Activated T-helper 1 cell treated with anti-CD3 and anti-CD28 coated beads, Interleukin-12 subunit alpha, Interleukin-12 subunit beta, Interleukin-2, Interleukin-4 antibody, amounts not matched to agents 30 ng/mL and 10 ng/mL and 1 ng/mL, durations not matched to agents 14 hours and 24 hours and 36 hours (primary cell): ENCODE results near the gene CTDNEP1. TPM values are rescaled to one million over a fixed set of nuclear protein-coding genes. Genes with fewer than 3 reads are reported as not detected.
A peak's percentile ranks its signal among the peaks of the same experiment; 100 is the strongest.

Experiments used
- DNase-seq: peaks from one replicate; pipeline ENCODE4 v3.0.0; 2021; ENCODE audit warnings: low spot score
- H3K27ac Mint-ChIP-seq: one replicate; pipeline ENCODE4 v1.8.0; 2021; ENCODE audit warnings: mild to moderate bottlenecking, mixed read lengths
- H3K27me3 Mint-ChIP-seq: one replicate; pipeline ENCODE4 v1.8.0; 2022; ENCODE audit warnings: mild to moderate bottlenecking, moderate library complexity, mixed read lengths; ENCODE audit not compliant: insufficient read depth
- H3K36me3 Mint-ChIP-seq: one replicate; pipeline ENCODE4 v1.8.0; 2021; ENCODE audit warnings: low read depth, mixed read lengths
- H3K4me1 Mint-ChIP-seq: one replicate; pipeline ENCODE4 v1.8.0; 2021; ENCODE audit warnings: low read depth, mixed read lengths
- H3K4me3 Mint-ChIP-seq: one replicate; pipeline ENCODE4 v1.8.0; 2021; ENCODE audit warnings: mild to moderate bottlenecking, moderate library complexity, mixed read lengths
- H3K9me3 Mint-ChIP-seq: one replicate; pipeline ENCODE4 v1.8.0; 2021; ENCODE audit warnings: mixed read lengths
- intact Hi-C: fragments of 100-400 bp; cut with micrococcal nuclease; formaldehyde crosslinking; loops from one replicate; pipeline ENCODE4 v1.15.1; 2024
- total RNA-seq: library from RNA; stranded (reverse); gene quantifications from 2 replicates; pipeline ENCODE4 v1.2.3, GENCODE V29; 2022

The CTDNEP1 gene
- total RNA-seq, 1 donor from 2014 or later: 193 TPM

DNA sequence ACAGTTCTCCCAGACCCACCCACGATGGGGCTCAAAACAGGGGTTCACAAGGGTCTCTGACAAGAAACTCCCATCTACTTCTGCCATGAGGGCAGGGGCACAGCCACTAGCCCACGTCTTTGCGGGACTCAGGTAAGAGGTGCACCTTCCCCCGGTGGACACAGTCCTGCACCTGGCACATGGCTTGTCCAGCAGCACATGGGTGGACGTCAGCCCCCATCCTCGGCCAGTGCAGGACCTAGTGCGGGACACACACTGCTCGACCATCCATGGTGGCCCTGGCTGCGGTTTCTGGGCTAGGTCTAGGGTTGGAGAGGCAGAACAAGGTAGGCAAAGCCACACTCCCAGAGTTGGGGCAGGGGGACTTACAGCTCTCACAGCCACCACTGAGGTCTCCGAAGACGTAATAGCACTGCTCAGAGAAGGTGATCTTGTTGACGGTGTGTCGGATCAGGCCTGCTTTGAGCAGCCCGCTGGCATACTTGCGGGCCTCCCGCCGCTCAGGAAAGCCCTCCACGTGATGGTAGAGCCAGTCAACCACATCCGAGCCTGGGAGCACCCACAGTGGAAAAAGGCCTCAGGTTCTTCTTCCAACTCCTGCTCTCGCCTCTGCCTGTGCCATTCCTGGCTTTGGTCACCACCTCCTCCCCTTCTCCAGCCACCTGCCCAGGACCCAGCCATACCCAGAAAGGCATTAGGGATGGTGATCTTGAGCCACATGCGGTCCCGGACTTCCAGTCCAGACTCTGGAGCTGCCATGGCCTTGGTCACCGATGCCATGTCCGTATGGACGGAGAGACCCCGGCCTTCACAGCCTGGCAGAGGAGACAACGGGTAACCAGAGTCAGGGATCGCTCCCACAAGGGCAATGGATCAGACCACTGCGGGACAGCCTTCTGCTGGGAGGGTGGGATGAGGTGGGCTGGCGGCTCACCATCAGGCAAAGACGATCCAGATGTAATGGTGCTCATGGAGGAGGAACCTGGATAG lies 24.5 kb downstream of the CTDNEP1 start:
- Mint-ChIP-seq H3K4me3 (no peak overlapping the region), H3K27ac (no peak overlapping the region), H3K27me3 (no peaks in the 10 kb centered on the region), H3K9me3 (no peaks in the 10 kb centered on the region), H3K4me1 (peaks cover 12% of the 10 kb centered on the region), H3K36me3 (peaks cover 38% of the 10 kb centered on the region)
- DNase-seq: no peak
- intact Hi-C loops: no loop called here

DNA sequence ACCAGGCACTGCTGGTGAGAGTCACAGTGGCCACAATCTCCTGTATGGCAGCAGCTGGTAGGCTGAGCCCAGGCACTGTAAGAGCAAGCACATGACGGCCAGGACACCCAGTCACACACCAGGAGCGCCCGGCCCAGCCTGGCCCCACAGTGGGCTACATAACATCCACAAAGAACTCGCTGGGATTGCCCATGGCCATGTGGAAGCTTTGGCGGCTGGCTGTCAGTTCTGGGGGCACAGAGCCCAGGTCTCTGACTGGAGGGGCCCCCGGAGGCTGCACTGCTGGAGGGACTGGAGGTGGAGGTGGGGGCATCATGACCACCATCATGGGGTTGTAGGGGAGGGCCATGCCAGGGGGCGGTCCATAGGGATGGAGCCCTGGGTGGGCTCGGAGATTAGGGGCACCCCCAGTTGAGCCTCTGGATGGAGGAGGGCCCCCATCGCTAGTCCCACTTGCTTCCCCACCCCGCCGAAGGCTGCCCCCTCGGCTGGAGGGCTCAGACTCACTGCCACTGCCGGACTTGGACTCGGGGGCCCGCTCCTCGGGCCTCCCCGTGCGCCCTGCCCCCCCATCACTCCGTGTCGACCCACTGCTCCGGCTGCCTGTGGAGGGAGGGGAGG lies 25.7 kb downstream of the CTDNEP1 start:
- H3K27ac Mint-ChIP-seq: no peak overlapping the region
- peaks cover 21% of the 10 kb centered on the region for H3K4me1 Mint-ChIP-seq
- H3K4me3 Mint-ChIP-seq: no peak overlapping the region
- DNase-seq: no peak
- H3K9me3 Mint-ChIP-seq: no peaks in the 10 kb centered on the region
- peaks cover 40% of the 10 kb centered on the region for H3K36me3 Mint-ChIP-seq
- intact Hi-C loops: no loop called here
- H3K27me3 Mint-ChIP-seq: no peaks in the 10 kb centered on the region

DNA sequence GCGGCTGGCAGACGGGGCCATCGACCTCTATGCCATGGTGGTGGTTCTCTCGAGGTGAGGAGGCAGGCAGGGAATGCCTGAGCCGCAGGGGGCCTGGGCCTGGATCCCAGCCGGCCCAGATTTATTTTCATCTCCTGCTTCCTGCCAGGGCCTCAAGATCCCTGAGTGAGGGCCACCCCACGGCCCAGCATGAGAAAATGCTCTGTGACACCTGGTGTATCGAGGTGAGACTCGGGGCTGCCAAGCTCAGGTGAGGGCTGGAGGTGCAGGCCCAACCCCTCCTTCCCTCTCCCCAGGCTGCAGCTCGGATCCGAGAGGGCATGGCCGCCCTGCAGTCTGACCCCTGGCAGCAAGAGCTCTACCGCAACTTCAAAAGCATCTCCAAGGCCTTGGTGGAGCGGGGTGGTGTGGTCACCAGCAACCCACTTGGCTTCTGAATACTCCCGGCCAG lies 26.8 kb downstream of the CTDNEP1 start:
- no peak for DNase-seq
- intact Hi-C loops: no loop called here
- no peaks in the 10 kb centered on the region for H3K27me3 Mint-ChIP-seq
- H3K36me3 Mint-ChIP-seq: peaks cover 39% of the 10 kb centered on the region
- no peak overlapping the region for H3K4me3 Mint-ChIP-seq
- peaks cover 29% of the 10 kb centered on the region for H3K4me1 Mint-ChIP-seq
- H3K9me3 Mint-ChIP-seq: no peaks in the 10 kb centered on the region
- no peak overlapping the region for H3K27ac Mint-ChIP-seq

DNA sequence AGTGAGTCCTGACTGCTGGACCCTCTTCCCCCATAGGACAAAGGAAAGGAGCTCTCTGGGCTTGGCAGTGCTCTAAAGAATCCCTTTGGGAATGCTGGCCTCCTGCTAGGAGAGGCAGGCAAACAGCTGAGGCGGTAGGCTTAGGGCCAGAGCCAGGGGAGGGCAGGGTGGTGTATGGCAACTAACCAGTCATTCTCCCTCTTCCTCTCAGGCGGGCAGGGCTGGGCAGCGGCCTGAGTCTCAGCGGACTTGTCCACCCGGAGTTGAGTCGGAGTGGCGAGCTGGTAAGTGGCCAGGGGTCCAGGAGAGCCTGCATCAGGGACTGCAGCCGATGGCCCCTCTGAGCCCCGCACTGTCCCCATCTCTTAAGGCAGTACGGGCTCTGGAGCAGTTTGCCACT lies 27.4 kb downstream of the CTDNEP1 start:
- H3K4me3 Mint-ChIP-seq: no peak overlapping the region
- peaks cover 36% of the 10 kb centered on the region for H3K36me3 Mint-ChIP-seq
- no peaks in the 10 kb centered on the region for H3K9me3 Mint-ChIP-seq
- DNase-seq: no peak
- no peak overlapping the region for H3K27ac Mint-ChIP-seq
- peaks cover 35% of the 10 kb centered on the region for H3K4me1 Mint-ChIP-seq
- H3K27me3 Mint-ChIP-seq: no peaks in the 10 kb centered on the region
- intact Hi-C loops: no loop called here

DNA sequence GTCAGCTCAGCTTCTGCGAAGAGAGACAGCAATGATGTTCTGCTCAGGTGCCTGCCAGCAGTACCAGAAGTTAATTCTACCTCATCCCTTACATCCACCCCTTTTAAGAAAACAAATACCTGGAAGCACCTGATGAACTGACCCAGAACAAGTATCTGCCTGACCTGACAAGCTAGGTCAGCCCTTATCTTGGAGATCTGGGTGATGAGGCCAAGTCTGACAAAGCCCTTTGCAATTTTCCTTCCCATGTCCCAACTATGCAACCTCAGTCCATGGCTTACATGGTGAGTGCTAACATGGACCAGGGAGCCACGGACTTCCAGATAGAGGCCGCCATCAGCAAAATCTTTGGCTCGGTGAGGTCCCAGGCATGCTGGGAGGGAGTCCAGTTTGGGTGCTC lies 28.2 kb downstream of the CTDNEP1 start:
- peaks cover 42% of the 10 kb centered on the region for H3K4me1 Mint-ChIP-seq
- intact Hi-C loops: no loop called here
- no peak overlapping the region for H3K4me3 Mint-ChIP-seq
- H3K27ac Mint-ChIP-seq: no peak overlapping the region
- DNase-seq: no peak
- peaks cover 31% of the 10 kb centered on the region for H3K36me3 Mint-ChIP-seq
- no peaks in the 10 kb centered on the region for H3K9me3 Mint-ChIP-seq
- no peaks in the 10 kb centered on the region for H3K27me3 Mint-ChIP-seq

DNA sequence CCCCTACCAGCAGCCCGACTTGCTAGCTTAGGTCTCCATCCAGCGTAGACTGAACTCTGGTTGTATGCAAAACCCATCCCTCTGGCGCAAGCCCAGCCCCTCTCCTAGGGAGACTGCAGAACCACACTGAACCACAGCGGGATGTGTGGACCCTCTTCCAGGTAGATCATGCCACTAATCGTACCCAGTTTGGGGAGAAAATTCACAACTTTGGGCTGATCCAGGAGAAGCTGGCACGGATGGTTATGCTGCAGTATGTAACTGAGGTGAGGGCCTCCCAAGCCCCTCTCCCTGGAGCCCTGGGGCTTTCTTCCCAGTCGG lies 28.6 kb downstream of the CTDNEP1 start:
- no peak overlapping the region for H3K4me3 Mint-ChIP-seq
- no peak overlapping the region for H3K27ac Mint-ChIP-seq
- H3K9me3 Mint-ChIP-seq: no peaks in the 10 kb centered on the region
- peaks cover 41% of the 10 kb centered on the region for H3K4me1 Mint-ChIP-seq
- no peak for DNase-seq
- peaks cover 27% of the 10 kb centered on the region for H3K36me3 Mint-ChIP-seq
- no peaks in the 10 kb centered on the region for H3K27me3 Mint-ChIP-seq
- intact Hi-C loops: no loop called here

DNA sequence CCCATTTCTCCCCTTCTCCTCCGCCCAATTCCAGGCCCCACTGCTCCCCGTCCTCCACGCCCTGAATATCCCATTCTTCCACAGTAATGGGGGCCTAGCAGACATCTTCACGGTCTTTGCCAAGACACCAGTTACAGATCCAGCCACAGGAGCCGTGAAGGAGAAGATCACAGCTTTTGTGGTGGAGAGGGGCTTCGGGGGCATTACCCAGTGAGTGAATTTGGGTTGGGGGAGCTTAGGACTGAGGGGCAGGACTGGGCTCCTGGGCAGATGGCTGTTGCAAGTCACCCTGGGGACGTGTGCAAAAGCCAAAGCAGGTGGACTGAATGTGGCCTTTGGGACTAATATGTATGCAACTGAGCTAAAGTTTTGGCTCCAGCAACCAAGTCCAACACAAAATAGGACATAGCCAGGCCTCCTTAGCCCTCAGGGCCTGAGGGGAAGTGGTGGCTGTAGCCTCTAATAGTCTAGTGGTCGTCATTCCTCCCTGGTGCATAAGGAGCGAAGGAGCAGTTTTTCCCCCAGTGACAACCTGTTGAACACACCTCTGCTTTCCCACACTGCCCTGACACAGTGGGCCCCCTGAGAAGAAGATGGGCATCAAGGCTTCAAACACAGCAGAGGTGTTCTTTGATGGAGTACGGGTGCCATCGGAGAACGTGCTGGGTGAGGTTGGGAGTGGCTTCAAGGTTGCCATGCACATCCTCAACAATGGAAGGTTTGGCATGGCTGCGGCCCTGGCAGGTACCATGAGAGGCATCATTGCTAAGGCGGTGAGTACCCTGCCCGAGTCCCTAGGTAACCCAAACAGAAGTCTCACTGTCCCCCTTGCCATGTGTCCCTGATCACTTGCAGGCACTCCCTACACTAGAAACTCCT lies 29.2 kb downstream of the CTDNEP1 start:
- intact Hi-C loops: no loop called here
- H3K27ac Mint-ChIP-seq: no peak overlapping the region
- no peaks in the 10 kb centered on the region for H3K9me3 Mint-ChIP-seq
- H3K27me3 Mint-ChIP-seq: no peaks in the 10 kb centered on the region
- peaks cover 39% of the 10 kb centered on the region for H3K4me1 Mint-ChIP-seq
- H3K4me3 Mint-ChIP-seq: peak overlapping the region; percentile 7
- no peak for DNase-seq
- H3K36me3 Mint-ChIP-seq: peaks cover 25% of the 10 kb centered on the region

DNA sequence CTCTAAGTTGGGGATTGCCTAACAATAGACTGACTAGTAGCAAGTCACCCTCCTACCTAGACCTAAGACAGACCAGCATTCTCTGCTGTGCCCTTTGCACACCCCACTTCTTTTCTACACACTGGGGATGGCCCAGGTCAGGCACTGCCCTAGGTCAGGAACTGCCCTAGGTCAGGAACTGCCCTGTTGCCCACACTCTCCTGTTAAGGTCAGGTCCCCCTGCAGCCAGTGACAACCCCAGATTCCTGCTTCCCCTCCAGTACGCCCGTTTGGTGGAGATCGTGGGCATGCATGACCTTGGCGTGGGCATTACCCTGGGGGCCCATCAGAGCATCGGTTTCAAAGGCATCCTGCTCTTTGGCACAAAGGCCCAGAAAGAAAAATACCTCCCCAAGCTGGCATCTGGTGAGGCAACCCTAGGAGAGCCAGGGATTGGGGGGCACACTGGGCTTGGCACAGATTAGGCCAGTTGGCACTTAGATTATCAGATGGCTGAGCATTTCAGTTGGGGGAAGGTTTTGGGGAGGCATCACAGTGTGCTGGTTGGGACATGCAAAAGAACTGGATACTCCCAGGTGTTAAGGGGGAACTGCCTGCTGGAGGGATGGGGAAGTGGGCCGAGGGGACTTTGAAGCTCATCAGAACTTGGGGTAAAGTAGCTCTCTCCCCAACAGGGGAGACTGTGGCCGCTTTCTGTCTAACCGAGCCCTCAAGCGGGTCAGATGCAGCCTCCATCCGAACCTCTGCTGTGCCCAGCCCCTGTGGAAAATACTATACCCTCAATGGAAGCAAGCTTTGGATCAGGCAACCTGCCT lies 30.0 kb downstream of the CTDNEP1 start:
- no peak for DNase-seq
- peaks cover 42% of the 10 kb centered on the region for H3K4me1 Mint-ChIP-seq
- no peaks in the 10 kb centered on the region for H3K9me3 Mint-ChIP-seq
- H3K36me3 Mint-ChIP-seq: peaks cover 22% of the 10 kb centered on the region
- H3K27me3 Mint-ChIP-seq: no peaks in the 10 kb centered on the region
- intact Hi-C loops: loop anchor here (1.0 kb wide), 1 partner anchor 75 kb away; no protein-coding TSS in a partner anchor
- H3K4me3 Mint-ChIP-seq: peak overlapping the region; percentile 96
- H3K27ac Mint-ChIP-seq: peak overlapping the region; percentile 89

DNA sequence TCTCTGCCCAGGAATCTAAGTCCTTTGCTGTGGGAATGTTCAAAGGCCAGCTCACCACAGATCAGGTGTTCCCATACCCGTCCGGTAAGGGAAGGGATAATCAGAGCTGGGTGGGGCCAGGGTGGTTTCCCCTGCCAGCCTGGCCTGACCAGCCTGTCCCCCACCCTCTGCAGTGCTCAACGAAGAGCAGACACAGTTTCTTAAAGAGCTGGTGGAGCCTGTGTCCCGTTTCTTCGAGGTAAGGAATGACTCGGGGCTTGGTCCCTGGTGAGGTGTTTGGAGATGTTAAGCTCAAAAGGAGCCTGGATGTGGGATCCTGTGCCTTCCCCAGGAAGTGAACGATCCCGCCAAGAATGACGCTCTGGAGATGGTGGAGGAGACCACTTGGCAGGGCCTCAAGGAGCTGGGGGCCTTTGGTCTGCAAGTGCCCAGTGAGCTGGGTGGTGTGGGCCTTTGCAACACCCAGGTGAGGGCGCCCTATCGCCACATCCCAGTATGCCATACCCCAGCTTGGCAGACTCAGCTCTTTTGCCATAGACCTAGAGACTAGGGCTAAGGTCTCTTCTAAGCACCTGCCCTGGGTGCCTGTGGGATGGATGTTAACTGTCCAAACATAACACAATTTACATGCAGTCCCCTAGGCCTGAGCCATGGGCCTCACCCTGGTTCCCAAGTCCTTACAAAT lies 30.8 kb downstream of the CTDNEP1 start:
- Mint-ChIP-seq H3K27ac (peak overlapping the region; percentile 89), H3K27me3 (peaks cover 2% of the 10 kb centered on the region), H3K9me3 (no peaks in the 10 kb centered on the region), H3K4me1 (peaks cover 49% of the 10 kb centered on the region), H3K4me3 (peak overlapping the region; percentile 96), H3K36me3 (peaks cover 20% of the 10 kb centered on the region)
- peak; percentile 34 for DNase-seq
- intact Hi-C loops: loop anchor here (1.0 kb wide), 1 partner anchor 76 kb away; no protein-coding TSS in a partner anchor

DNA sequence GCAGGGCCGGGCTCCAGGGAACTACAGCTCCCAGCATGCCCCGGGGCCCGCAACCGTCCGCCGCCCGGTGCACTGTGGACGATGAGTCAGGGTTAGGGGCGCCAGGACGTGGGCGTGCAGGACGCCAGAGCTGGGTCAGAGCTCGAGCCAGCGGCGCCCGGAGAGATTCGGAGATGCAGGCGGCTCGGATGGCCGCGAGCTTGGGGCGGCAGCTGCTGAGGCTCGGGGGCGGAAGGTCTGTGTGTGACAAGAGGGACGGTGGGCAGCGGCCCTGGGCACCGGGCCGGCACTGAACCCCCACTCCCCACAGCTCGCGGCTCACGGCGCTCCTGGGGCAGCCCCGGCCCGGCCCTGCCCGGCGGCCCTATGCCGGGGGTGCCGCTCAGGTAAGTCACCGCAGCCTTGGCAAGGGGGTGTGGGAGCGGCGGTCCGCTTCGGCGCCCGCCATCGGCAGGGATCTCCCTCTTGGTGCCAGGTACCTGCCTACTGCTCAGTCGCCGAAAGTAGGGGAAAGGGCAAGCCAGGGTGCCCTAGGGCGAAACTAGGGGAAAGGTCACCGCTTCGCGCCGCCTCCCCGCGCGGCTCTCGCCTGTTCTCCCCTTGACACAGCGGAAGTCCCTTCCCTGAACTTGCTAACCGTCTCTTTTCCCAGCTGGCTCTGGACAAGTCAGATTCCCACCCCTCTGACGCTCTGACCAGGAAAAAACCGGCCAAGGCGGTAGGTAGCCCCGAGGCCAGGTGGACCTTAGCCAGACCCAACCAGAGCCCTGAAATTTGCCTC lies 31.5 kb downstream of the CTDNEP1 start, which contains the start of the genes ACADVL and DLG4:
Gene ACADVL, plus strand, starts transcription at position 127 of the 781 bp plus-strand sequence. Its CDS starts 47 bp downstream, at position 174.
Gene DLG4, minus strand, starts transcription at position 25 of the 781 bp plus-strand sequence.
- intact Hi-C loops: loop anchor here (1.0 to 10.0 kb wide), 5 partner anchors 14 to 1805 kb away; partner anchors contain the start of genes DVL2, ELP5 and NTN1
- H3K4me1 Mint-ChIP-seq: peaks cover 54% of the 10 kb centered on the region
- DNase-seq: peak; percentile 74
- peak within 1 kb of the TSS; percentile 96 for H3K27ac Mint-ChIP-seq
- H3K27me3 Mint-ChIP-seq: peaks cover 2% of the 10 kb centered on the region
- H3K36me3 Mint-ChIP-seq: peaks cover 17% of the 10 kb centered on the region
- H3K4me3 Mint-ChIP-seq: peak within 1 kb of the TSS; percentile 96
- H3K9me3 Mint-ChIP-seq: no peaks in the 10 kb centered on the region
